ENCODE data around the gene NEIL1. TPM values are rescaled to one million over a fixed set of nuclear protein-coding genes. Genes with fewer than 3 reads are reported as not detected.
A peak's percentile ranks its signal among the peaks of the same experiment; 100 is the strongest.

Gene NEIL1
- total RNA-seq, 1 experiment from 2014 or later, result 24.8 TPM

GRCh38 chr15:75352186-75353080 is 5.6 kb downstream of the NEIL1 start:
- no peak overlapping the region for H3K4me3 Mint-ChIP-seq
- TF ChIP-seq SMAD4 (CRISPR knock-in tag; IDR thresholded peaks at IDR 0.05) (peak; percentile 28; the same call in 1 of the 2 replicates), MAX (CRISPR knock-in tag; IDR thresholded peaks at IDR 0.05) (no peak)
- no peaks in the 10 kb centered on the region for H3K9me3 Mint-ChIP-seq
- ATAC-seq (no peak), DNase-seq (ENCODE audit: low spot score) (no peak)
- H3K36me3 Mint-ChIP-seq, result no peaks in the 10 kb centered on the region
- peaks cover 19% of the 10 kb centered on the region for H3K27me3 Mint-ChIP-seq (ENCODE audit: low read depth)
- CTCF ChIA-PET, result interaction anchor here (0.7 to 4.3 kb wide), 2 partner anchors 15 to 23 kb away, joined by 3 to 22 read pairs; partner anchors contain the start of gene MAN2C1
- H3K27ac Mint-ChIP-seq, result no peak overlapping the region
- peaks cover 5% of the 10 kb centered on the region for H3K4me1 Mint-ChIP-seq
- POLR2A ChIA-PET, result no interaction called here

- Mint-ChIP-seq H3K9me3 (no peaks in the 10 kb centered on the region), H3K27ac (no peak overlapping the region), H3K27me3 (ENCODE audit: low read depth) (peaks cover 14% of the 10 kb centered on the region), H3K4me1 (peaks cover 5% of the 10 kb centered on the region), H3K36me3 (peaks cover 4% of the 10 kb centered on the region), H3K4me3 (no peak overlapping the region)
- DNase-seq (ENCODE audit: low spot score) (no peak), ATAC-seq (no peak)
- POLR2A ChIA-PET, result interaction anchor here (0.8 to 0.9 kb wide), 2 partner anchors 15 to 17 kb away, joined by 3 read pairs; partner anchors contain the start of gene MAN2C1
- TF ChIP-seq IRF2 (CRISPR knock-in tag; IDR thresholded peaks at IDR 0.05; ENCODE audit: borderline replicate concordance, low read depth), result no peak
- no peak for TF ChIP-seq GTF2I (CRISPR knock-in tag; conservative IDR thresholded peaks at IDR 0.05)
- TF ChIP-seq ZMAT4 (CRISPR knock-in tag; IDR thresholded peaks at IDR 0.05), result no peak
- TF ChIP-seq ZBTB43 (CRISPR knock-in tag; IDR thresholded peaks at IDR 0.05), result no peak
- TF ChIP-seq ATF3 (CRISPR knock-in tag; conservative IDR thresholded peaks at IDR 0.05), result no peak
- TF ChIP-seq NR3C1 (CRISPR knock-in tag; conservative IDR thresholded peaks at IDR 0.05; ENCODE audit: low read depth), result no peak
- TF ChIP-seq JAZF1 (CRISPR knock-in tag; IDR thresholded peaks at IDR 0.05), result no peak
- CTCF ChIA-PET, result interaction anchor here (0.7 to 4.3 kb wide), 3 partner anchors 9 to 25 kb away, joined by 3 to 22 read pairs (median 3); partner anchors contain the start of gene MAN2C1
Observed at GRCh38 chr15:75353604-75354003, 6.8 kb downstream of the NEIL1 start.

- no peak overlapping the region for H3K27ac Mint-ChIP-seq
- CTCF ChIA-PET, result interaction anchor here (1.3 to 4.3 kb wide), 2 partner anchors 9 to 13 kb away, joined by 3 to 22 read pairs; partner anchors contain the start of gene MAN2C1
- 0 out of 2 replicates have a peak, but pooled peaks cover 6% of the 10 kb centered on the region for H3K27me3 Mint-ChIP-seq (ENCODE audit: low read depth)
- POLR2A ChIA-PET, result interaction anchor here (0.9 kb wide), 1 partner anchor 14 kb away, joined by 3 read pairs; the partner anchor contains the start of gene MAN2C1
- H3K9me3 Mint-ChIP-seq, result no peaks in the 10 kb centered on the region
- ATAC-seq, result peak; percentile 17; the same call in 1 of the 2 replicates
- DNase-seq (ENCODE audit: low spot score), result no peak
- no peaks in the 10 kb centered on the region for H3K4me1 Mint-ChIP-seq
- no peak overlapping the region for H3K4me3 Mint-ChIP-seq
- H3K36me3 Mint-ChIP-seq, result peaks cover 6% of the 10 kb centered on the region
- TF ChIP-seq SMAD4 (CRISPR knock-in tag; IDR thresholded peaks at IDR 0.05) (no peak), ZNF396 (CRISPR knock-in tag; IDR thresholded peaks at IDR 0.05; ENCODE audit: borderline replicate concordance) (no peak), CREB1 (CRISPR knock-in tag; IDR thresholded peaks at IDR 0.05) (no peak), ZNF512 (CRISPR knock-in tag; IDR thresholded peaks at IDR 0.05; ENCODE audit: borderline replicate concordance) (no peak), NFE2L1 (CRISPR knock-in tag; IDR thresholded peaks at IDR 0.05) (no peak), ZNF423 (CRISPR knock-in tag; IDR thresholded peaks at IDR 0.05) (no peak), E2F4 (CRISPR knock-in tag; IDR thresholded peaks at IDR 0.05; ENCODE audit: borderline replicate concordance, low read depth) (no peak), TP53 (CRISPR knock-in tag; IDR thresholded peaks at IDR 0.05) (no peak), CDX4 (CRISPR knock-in tag; IDR thresholded peaks at IDR 0.05; ENCODE audit: borderline replicate concordance) (no peak), FOXP4 (CRISPR knock-in tag; IDR thresholded peaks at IDR 0.05) (no peak), ERG (CRISPR knock-in tag; IDR thresholded peaks at IDR 0.05) (no peak)
Observed at GRCh38 chr15:75354454-75354853, 7.6 kb downstream of the NEIL1 start.
